HepG2 (cell line): ENCODE data around the gene ACOT4. TPM values are rescaled to one million over a fixed set of nuclear protein-coding genes. Genes with fewer than 3 reads are reported as not detected.

ENCODE experiments used
- ATF5 ChIP-seq: sonication (generic); formaldehyde crosslinking; IDR thresholded peaks from 2 replicates; pipeline ENCODE4 v1.4.0; 2020; ENCODE audit warnings: mild to moderate bottlenecking, low read depth, missing genetic modification reagents
- CENPBD1 ChIP-seq: sonication (generic); formaldehyde crosslinking; IDR thresholded peaks from 2 replicates; pipeline ENCODE4 v1.8.0; 2022; ENCODE audit warnings: missing genetic modification reagents, low read depth, mild to moderate bottlenecking, borderline replicate concordance
- LBX2 ChIP-seq: sonication (generic); formaldehyde crosslinking; IDR thresholded peaks from 2 replicates; pipeline ENCODE4 v1.5.0; 2020; ENCODE audit warnings: missing genetic modification reagents, mild to moderate bottlenecking, borderline replicate concordance
- NFIC ChIP-seq: IDR thresholded peaks from 2 replicates; pipeline ENCODE4 v1.6.1; 2012; ENCODE audit warnings: mild to moderate bottlenecking, low read length, inconsistent platforms
- NR0B2 ChIP-seq: sonication (generic); formaldehyde crosslinking; IDR thresholded peaks from 2 replicates; pipeline ENCODE4 v1.4.0; 2020; ENCODE audit warnings: mild to moderate bottlenecking, missing genetic modification reagents
- PLRG1 ChIP-seq: fragments of 450-650 bp; conservative IDR thresholded peaks from 2 replicates; pipeline ENCODE4 v1.6.1; 2016
- PTBP1 ChIP-seq: fragments of 200-400 bp; formaldehyde crosslinking; IDR thresholded peaks from 2 replicates; pipeline ENCODE4 v1.6.1; 2018; ENCODE audit warnings: low read length, low read depth; ENCODE audit not compliant: poor library complexity, severe bottlenecking
- SMC3 ChIP-seq: IDR thresholded peaks from 2 replicates; pipeline ENCODE4 v1.6.1; 2011; ENCODE audit warnings: low read length, improper control_type of control experiment
- SOX6 ChIP-seq, 2 experiments: fragments of 450-650 bp in 1 of 2; sonication (generic) in 1 of 2; formaldehyde crosslinking in 1 of 2; IDR thresholded peaks; 2 replicates each; pipeline versions ENCODE4 v1.4.0 to v1.6.1; 2017 to 2020; ENCODE audit warnings: antibody characterized with exemption in 1 of 2, mild to moderate bottlenecking in 1 of 2, missing genetic modification reagents in 1 of 2
- ZBTB7B ChIP-seq: sonication (generic); formaldehyde crosslinking; IDR thresholded peaks from 2 replicates; pipeline ENCODE4 v1.4.0; 2020; ENCODE audit warnings: missing genetic modification reagents
- ZNF589 ChIP-seq: sonication (generic); formaldehyde crosslinking; conservative IDR thresholded peaks from 2 replicates; pipeline ENCODE4 v1.8.0; 2022; ENCODE audit warnings: mild to moderate bottlenecking, moderate library complexity, missing genetic modification reagents
- ZNF770 ChIP-seq: sonication (generic); formaldehyde crosslinking; IDR thresholded peaks from 2 replicates; pipeline ENCODE4 v1.5.0; 2020; ENCODE audit warnings: mild to moderate bottlenecking, missing genetic modification reagents
- ZNF879 ChIP-seq: sonication (generic); formaldehyde crosslinking; IDR thresholded peaks from 2 replicates; pipeline ENCODE4 v1.8.1; 2023; ENCODE audit warnings: missing genetic modification reagents
- polyA plus RNA-seq, 8 experiments: library from polyadenylated mRNA; depleted of rRNA in 3 of 8; stranded (reverse) in 7 of 8; unstranded in 1 of 8; fragments of >200 nt; fragmentation: Illumina TruSeq in 4 of 8; extraction: Trizol in 4 of 8; gene quantifications; 2 replicates each; pipeline versions ENCODE4 v1.2.1 to v1.2.3, GENCODE V29; 2011 to 2016; ENCODE audit warnings: low read depth in 4 of 8, missing spikeins in 1 of 8, mixed read lengths in 1 of 8; ENCODE audit not compliant: insufficient read depth in 1 of 8
- total RNA-seq, 5 experiments: library from RNA; depleted of rRNA; stranded (reverse); fragments of >200 nt; fragmentation: Illumina TruSeq; extraction: Trizol; gene quantifications; 2 replicates each; pipeline ENCODE4 v1.2.3, GENCODE V29; 2016; ENCODE audit warnings: low read depth in 1 of 5
- TF ChIP-seq, protein P1 (sequence below): sonication (generic); formaldehyde crosslinking; IDR thresholded peaks from 2 replicates; pipeline ENCODE4 v1.5.0; 2020; ENCODE audit warnings: mild to moderate bottlenecking, missing genetic modification reagents, moderate library complexity
- TF ChIP-seq, protein P2 (sequence below): sonication (generic); formaldehyde crosslinking; IDR thresholded peaks from 2 replicates; pipeline ENCODE4 v1.8.0; 2022; ENCODE audit warnings: low read depth, missing genetic modification reagents

Gene ACOT4
- total and polyA plus RNA-seq, 2 of the 13 experiments (the other 11 are each of a cell fraction or from before 2014, with no cell fraction given), result 0.04 to 0.05 TPM

DNA sequence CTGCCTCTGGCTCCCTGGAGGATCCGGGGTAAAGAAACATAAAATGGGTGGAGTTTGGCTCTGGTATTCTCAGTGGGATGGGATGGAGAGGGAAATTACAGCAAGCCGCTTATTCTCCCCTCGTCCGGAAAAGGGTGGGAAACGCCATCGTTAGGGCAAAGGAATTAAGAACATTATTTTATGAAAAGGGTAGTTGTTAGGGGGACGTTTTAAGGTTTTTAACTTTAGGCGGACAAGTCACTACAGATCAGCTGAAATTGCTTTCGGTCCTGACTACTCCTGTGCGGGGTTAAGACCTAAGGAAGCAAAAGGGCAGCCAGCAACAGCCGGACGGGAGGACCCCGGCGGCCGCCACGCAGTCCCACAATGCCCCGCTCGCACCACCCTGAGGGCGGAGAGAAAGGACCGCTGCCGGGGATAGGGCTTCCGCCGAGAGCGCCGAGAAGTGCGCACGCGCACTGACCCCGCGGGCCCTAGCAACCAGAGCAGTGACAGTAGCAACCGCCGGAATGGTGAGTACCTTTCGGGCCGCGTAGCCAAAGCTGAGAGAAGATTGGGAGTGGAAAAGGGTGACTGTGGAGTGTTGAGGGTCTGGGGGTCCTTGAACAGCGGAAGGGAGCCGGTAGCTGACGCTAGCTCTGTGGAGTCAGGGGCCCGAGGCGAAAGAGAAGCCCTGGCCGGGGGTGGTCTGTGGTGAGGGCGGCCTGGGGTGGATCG, 53.0 kb downstream of the ACOT4 start, which contains the start of gene DNAL1 (continued):
- no peak for TF ChIP-seq CENPBD1 (CRISPR knock-in tag)
- no peak for TF ChIP-seq SOX6 (IDR thresholded peaks at IDR 0.05)
- TF ChIP-seq SOX6 (CRISPR knock-in tag; IDR thresholded peaks at IDR 0.05), result no peak
- no peak for TF ChIP-seq ATF5 (CRISPR knock-in tag)
- no peak for TF ChIP-seq NR0B2 (CRISPR knock-in tag)
- no peak for TF ChIP-seq NFIC
- TF ChIP-seq ZNF879 (CRISPR knock-in tag), result no peak
- TF ChIP-seq, protein P1, sequence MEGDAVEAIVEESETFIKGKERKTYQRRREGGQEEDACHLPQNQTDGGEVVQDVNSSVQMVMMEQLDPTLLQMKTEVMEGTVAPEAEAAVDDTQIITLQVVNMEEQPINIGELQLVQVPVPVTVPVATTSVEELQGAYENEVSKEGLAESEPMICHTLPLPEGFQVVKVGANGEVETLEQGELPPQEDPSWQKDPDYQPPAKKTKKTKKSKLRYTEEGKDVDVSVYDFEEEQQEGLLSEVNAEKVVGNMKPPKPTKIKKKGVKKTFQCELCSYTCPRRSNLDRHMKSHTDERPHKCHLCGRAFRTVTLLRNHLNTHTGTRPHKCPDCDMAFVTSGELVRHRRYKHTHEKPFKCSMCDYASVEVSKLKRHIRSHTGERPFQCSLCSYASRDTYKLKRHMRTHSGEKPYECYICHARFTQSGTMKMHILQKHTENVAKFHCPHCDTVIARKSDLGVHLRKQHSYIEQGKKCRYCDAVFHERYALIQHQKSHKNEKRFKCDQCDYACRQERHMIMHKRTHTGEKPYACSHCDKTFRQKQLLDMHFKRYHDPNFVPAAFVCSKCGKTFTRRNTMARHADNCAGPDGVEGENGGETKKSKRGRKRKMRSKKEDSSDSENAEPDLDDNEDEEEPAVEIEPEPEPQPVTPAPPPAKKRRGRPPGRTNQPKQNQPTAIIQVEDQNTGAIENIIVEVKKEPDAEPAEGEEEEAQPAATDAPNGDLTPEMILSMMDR, result no peak
- no peak for TF ChIP-seq SMC3
- TF ChIP-seq PLRG1, result no peak
- TF ChIP-seq ZBTB7B (CRISPR knock-in tag), result 0 out of 2 replicates have a peak, but pooled peaks have one; percentile 36
- no peak for TF ChIP-seq LBX2 (CRISPR knock-in tag)
- TF ChIP-seq, protein P2, sequence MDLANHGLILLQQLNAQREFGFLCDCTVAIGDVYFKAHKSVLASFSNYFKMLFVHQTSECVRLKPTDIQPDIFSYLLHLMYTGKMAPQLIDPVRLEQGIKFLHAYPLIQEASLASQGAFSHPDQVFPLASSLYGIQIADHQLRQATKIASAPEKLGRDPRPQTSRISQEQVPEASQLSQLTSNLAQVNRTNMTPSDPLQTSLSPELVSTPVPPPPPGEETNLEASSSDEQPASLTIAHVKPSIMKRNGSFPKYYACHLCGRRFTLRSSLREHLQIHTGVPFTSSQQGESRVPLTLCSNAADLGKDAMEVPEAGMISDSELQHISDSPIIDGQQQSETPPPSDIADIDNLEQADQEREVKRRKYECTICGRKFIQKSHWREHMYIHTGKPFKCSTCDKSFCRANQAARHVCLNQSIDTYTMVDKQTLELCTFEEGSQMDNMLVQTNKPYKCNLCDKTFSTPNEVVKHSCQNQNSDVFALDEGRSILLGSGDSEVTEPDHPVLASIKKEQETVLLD (CRISPR knock-in tag), result no peak
- TF ChIP-seq PTBP1, result no peak
- TF ChIP-seq ZNF770 (CRISPR knock-in tag), result peak; percentile 45; the same call in 1 of the 2 replicates
- no peak for TF ChIP-seq ZNF589
